ENCODE measurements around the gene DUSP1. TPM values are rescaled to one million over a fixed set of nuclear protein-coding genes. Genes with fewer than 3 reads are reported as not detected.

Gene DUSP1
- total RNA-seq, 2 experiments from 2014 or later = 761 to 768 TPM

DNA sequence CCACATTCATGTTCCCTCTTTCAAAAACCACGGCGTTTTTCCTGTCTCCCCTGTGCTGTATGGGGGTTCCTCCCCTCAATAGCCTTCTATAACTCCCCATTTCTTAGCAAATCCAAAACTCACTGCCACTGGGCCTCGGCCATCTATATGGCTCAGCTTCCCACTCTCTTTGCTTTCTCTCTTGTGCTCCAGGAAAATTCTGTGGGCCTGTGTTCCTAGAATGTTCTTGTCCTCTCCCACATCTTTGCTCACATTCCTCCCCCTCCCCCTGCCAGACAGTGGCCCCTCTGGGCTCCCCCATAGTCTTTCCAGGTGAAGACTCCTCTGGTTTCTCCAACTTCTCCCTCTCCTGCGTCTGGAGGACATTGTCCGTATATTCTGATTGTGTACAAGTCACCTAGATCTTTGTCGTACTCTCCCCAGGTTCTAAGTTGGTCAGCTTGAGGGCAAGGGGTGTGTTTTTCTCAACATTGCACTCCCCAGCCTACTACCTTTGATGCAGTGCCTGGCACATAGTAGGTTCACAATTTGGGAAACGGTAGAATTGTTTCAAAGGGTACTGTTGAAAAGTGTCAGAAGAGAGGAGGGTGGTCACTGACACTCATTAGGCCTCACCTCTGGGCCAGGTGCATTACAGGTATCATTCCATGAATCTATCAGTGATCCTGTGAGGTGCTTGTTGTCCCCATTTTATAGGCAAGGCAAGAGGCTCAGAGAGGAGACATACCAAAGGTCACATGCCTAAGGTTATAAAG lies 3.7 kb upstream of the DUSP1 start:
- no peaks in the 10 kb centered on the region for H3K27me3 ChIP-seq (ENCODE audit: control insufficient read depth in 1 of 2, insufficient read depth in 2 of 2, low read length in 2 of 2)
- H3K9me3 Mint-ChIP-seq = no peaks in the 10 kb centered on the region
- peak overlapping the region; percentile 76 for H3K4me3 Mint-ChIP-seq
- H3K4me3 ChIP-seq (ENCODE audit: low read length) = no peak overlapping the region
- peaks cover 6% of the 10 kb centered on the region for H3K36me3 ChIP-seq (ENCODE audit: insufficient read depth, low read length)
- peak overlapping the region; percentile 95 for H3K27ac Mint-ChIP-seq
- POLR2A ChIA-PET = interaction anchor here (2.8 kb wide), 1 partner anchor 10 kb away, joined by 9 read pairs; no protein-coding TSS in a partner anchor
- H3K9me3 ChIP-seq (ENCODE audit: control insufficient read depth in 1 of 2, insufficient read depth in 1 of 2, low read length in 2 of 2) = no peaks in the 10 kb centered on the region
- H3K4me1 ChIP-seq (ENCODE audit: insufficient read depth, low read length) = peaks cover 73% of the 10 kb centered on the region
- TF ChIP-seq, protein P1, sequence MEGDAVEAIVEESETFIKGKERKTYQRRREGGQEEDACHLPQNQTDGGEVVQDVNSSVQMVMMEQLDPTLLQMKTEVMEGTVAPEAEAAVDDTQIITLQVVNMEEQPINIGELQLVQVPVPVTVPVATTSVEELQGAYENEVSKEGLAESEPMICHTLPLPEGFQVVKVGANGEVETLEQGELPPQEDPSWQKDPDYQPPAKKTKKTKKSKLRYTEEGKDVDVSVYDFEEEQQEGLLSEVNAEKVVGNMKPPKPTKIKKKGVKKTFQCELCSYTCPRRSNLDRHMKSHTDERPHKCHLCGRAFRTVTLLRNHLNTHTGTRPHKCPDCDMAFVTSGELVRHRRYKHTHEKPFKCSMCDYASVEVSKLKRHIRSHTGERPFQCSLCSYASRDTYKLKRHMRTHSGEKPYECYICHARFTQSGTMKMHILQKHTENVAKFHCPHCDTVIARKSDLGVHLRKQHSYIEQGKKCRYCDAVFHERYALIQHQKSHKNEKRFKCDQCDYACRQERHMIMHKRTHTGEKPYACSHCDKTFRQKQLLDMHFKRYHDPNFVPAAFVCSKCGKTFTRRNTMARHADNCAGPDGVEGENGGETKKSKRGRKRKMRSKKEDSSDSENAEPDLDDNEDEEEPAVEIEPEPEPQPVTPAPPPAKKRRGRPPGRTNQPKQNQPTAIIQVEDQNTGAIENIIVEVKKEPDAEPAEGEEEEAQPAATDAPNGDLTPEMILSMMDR (IDR thresholded peaks at IDR 0.05) = no peak
- ATAC-seq (ENCODE audit: poor library complexity) (no peak), DNase-seq (no peak)
- peaks cover 26% of the 10 kb centered on the region for H3K36me3 Mint-ChIP-seq (ENCODE audit: low read depth)
- intact Hi-C loops (cut with DNase I, micrococcal nuclease) = loop anchor here (5.0 to 10.0 kb wide), 7 partner anchors 33 to 590 kb away; partner anchors contain the start of genes CREBRF (in 2 of the 2), BNIP1 (in 1 of the 2) and STK10 (in 1 of the 2)
- CTCF ChIA-PET = interaction anchor here (1.2 kb wide), 1 partner anchor 60 kb away, joined by 4 read pairs; no protein-coding TSS in a partner anchor
- H3K4me1 Mint-ChIP-seq (ENCODE audit: low read depth) = peaks cover 66% of the 10 kb centered on the region
- peaks cover 6% of the 10 kb centered on the region for H3K27me3 Mint-ChIP-seq
- no peak overlapping the region for H3K27ac ChIP-seq (ENCODE audit: low read depth in 1 of 2, low read length in 2 of 2)

DNA sequence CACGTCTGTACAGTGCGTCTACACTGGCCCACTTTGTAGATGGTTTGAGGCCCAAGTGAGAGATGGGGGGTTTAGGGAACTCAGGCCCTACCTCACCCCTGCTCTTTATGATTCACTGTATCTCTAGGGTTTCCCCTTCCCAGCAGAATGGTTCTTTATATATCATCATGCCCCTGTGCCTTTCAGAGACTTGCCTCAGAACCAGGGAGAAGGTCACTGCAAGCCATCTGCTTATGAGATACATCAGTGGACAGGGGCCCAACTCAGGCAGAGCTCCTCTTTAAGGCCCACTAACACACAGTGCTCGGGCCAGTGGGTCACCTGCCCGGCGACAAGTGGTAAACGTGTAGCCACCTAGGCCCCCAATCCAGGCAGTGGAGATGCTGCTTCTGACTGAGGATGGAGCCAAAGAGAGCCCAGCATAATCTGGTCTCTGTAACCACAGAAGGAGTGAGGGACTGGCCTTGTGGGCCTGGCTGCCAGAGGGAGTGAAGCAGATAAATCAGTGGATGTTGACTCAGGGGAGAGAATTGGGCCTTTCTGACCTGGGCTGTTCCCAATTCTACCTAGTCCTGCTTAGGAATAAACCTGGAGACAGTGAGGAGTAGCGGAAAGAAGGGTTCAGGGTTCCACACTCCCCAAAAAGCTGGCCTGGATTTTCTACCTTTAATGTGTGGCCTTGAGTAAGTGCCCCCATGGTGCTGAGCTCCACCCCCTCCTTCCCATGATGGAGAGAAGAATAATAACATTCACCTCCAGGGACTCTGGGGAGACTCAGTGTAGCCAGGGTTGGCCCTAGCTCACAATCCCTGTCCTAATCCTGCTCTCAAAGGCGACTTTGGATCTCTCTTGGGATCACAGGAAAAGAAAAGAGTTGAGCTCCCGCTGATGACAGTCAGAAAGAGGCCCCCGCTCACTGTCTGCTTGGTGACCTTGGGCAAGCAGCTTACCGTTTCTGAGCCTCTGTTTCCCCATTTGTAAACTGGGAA lies 2.8 kb upstream of the DUSP1 start:
- Mint-ChIP-seq H3K27me3 (peaks cover 6% of the 10 kb centered on the region), H3K27ac (peak overlapping the region; percentile 95), H3K4me3 (peak overlapping the region; percentile 99), H3K9me3 (no peaks in the 10 kb centered on the region), H3K36me3 (ENCODE audit: low read depth) (peaks cover 36% of the 10 kb centered on the region), H3K4me1 (ENCODE audit: low read depth) (peaks cover 76% of the 10 kb centered on the region)
- TF ChIP-seq, protein P1 (IDR thresholded peaks at IDR 0.05) = no peak
- Histone ChIP-seq H3K27me3 (ENCODE audit: control insufficient read depth in 1 of 2, insufficient read depth in 2 of 2, low read length in 2 of 2) (no peaks in the 10 kb centered on the region), H3K4me3 (ENCODE audit: low read length) (no peak overlapping the region), H3K4me1 (ENCODE audit: insufficient read depth, low read length) (peaks cover 83% of the 10 kb centered on the region), H3K9me3 (ENCODE audit: control insufficient read depth in 1 of 2, insufficient read depth in 1 of 2, low read length in 2 of 2) (peaks cover 0 to 1% of the 10 kb centered on the region in 2 experiments), H3K27ac (ENCODE audit: low read depth in 1 of 2, low read length in 2 of 2) (peak overlapping the region; percentile 100), H3K36me3 (ENCODE audit: insufficient read depth, low read length) (peaks cover 15% of the 10 kb centered on the region)
- ATAC-seq (ENCODE audit: poor library complexity) = no peak
- DNase-seq = peak in 2 of 14 experiments; percentile 60 to 69
- intact Hi-C loops (cut with DNase I, micrococcal nuclease) = loop anchor here (2.0 to 10.0 kb wide), 8 partner anchors 34 to 589 kb away; partner anchors contain the start of genes CREBRF (in 2 of the 2), BNIP1 (in 1 of the 2), ERGIC1 (in 1 of the 2) and STK10 (in 1 of the 2)
- ChIA-PET POLR2A (interaction anchor here (0.8 to 4.5 kb wide), 7 partner anchors 9 to 210 kb away, joined by 3 to 110 read pairs (median 9); partner anchors contain the start of genes ATP6V0E1 and ERGIC1), CTCF (interaction anchor here (1.2 to 3.4 kb wide), 3 partner anchors 13 to 59 kb away, joined by 4 to 38 read pairs (median 5); no protein-coding TSS in a partner anchor)

All from CD4-positive, alpha-beta T cell (primary cell).